ENCODE results near the gene RNF214.

- TF ChIP-seq CTCF (IDR thresholded peaks at IDR 0.05) (no peak), POLR2A (IDR thresholded peaks at IDR 0.05) (no peak)
Measured at GRCh38 chr11:117195258-117195657, 37.2 kb upstream of the RNF214 start.

Measured in esophagus squamous epithelium (tissue), 4 donors.